Kasumi-1 (cell line): ENCODE measurements around the gene C19orf18.
A peak's percentile ranks its signal among the peaks of the same experiment; 100 is the strongest.

Source experiments
- DNase-seq, 2 experiments: peaks; one replicate each; lab custom pipeline; 2025; lab: John Stamatoyannopoulos, UW

The C19orf18 gene

GRCh38 chr19:57947419-57948134 is 26.8 kb downstream of the C19orf18 start, which contains the start of gene ZNF256:
ZNF256 (minus strand) TSS chr19:57947706; CDS start chr19:57947474, 232 bp downstream.
- DNase-seq: peak; percentile 84 to 90

GRCh38 chr19:57947088-57947418 is 27.3 kb downstream of the C19orf18 start:
- no peak for DNase-seq

- no peak for DNase-seq
Observed at GRCh38 chr19:57946316-57946715, 28.0 kb downstream of the C19orf18 start.

- no peak for DNase-seq
Observed at GRCh38 chr19:57941593-57941992, 32.7 kb downstream of the C19orf18 start.

GRCh38 chr19:57935731-57936130 is 38.6 kb downstream of the C19orf18 start:
- no peak for DNase-seq

GRCh38 chr19:57934820-57935665 is 39.3 kb downstream of the C19orf18 start, which contains the start of gene ZNF418:
ZNF418 (minus strand) TSS chr19:57935402; CDS start chr19:57933822, 1,580 bp downstream.
- no peak for DNase-seq

- no peak for DNase-seq
Observed at GRCh38 chr19:57927587-57927986, 46.7 kb downstream of the C19orf18 start.

GRCh38 chr19:57916168-57916995 is 58.0 kb downstream of the C19orf18 start, which contains the start of gene ZNF417:
ZNF417 (minus strand) TSS chr19:57916592; CDS start chr19:57916411, 181 bp downstream.
- DNase-seq: peak; percentile 95

GRCh38 chr19:57914531-57914930 is 59.8 kb downstream of the C19orf18 start:
- no peak for DNase-seq
